Measurements from ENCODE around the gene RENBP.

RENBP gene

GRCh38 chrX:153939573-153939972 lies 4.9 kb downstream of the RENBP start:
- Histone ChIP-seq H3K36me3 (no peaks in the 10 kb centered on the region), H3K4me1 (no peaks in the 10 kb centered on the region), H3K4me3 (ENCODE audit: low read depth, low read length) (no peak overlapping the region), H3K9me3 (no peaks in the 10 kb centered on the region), H3K27me3 (no peaks in the 10 kb centered on the region)
- DNase-seq: no peak
- no peak for TF ChIP-seq CTCF (IDR thresholded peaks at IDR 0.05; ENCODE audit: low read depth, low read length)

DNA sequence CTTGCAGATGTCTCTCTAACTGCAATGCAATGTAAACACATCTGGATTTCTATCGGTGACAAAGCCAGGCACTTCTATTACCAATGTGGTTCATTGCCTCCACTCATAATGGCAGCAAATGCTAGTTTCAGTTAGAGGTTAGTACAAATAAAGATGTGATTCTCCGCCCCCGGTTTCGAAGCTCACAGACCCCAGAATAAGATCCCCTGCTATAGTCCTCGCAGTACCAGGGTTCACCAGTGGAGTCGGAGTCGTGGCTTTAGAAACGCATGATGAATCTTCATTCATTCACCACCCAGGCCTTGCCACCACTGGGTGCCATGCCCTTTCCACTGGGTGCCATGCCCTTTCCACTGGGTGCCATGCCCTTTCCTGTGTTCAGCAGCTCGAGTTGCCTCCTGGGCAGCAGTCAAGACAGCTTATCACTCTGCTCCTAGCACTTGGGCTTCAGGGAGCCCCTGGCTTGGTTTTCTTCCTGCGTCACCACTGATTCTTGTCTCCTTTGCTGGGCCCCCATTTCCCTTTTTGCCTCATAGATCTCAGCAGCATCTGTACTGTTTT lies 6.1 kb downstream of the RENBP start:
- Histone ChIP-seq H3K4me3 (ENCODE audit: low read depth, low read length) (no peak overlapping the region), H3K36me3 (peaks cover under 1% of the 10 kb centered on the region), H3K9me3 (no peaks in the 10 kb centered on the region), H3K27me3 (no peaks in the 10 kb centered on the region), H3K4me1 (no peaks in the 10 kb centered on the region)
- no peak for DNase-seq
- TF ChIP-seq CTCF (IDR thresholded peaks at IDR 0.05; ENCODE audit: low read depth, low read length): no peak

DNA sequence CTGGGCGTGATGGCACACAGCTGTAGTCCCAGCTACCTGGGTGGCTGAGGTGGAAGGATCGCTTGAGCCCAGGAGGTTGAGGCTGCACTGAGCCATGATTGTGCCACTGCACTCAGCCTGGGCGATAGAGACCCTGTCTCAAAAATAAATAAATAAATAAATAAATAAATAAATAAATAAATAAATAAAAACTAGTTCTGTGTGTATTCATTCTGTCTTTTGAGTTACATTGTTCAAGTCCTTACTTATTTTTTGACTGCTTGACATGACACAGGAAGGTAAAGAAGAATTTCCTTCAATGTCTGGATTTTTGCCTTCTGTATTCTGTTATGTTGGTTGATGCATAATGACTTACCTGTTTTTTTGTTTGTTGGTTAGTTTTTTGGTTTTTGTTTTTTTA lies 7.4 kb downstream of the RENBP start:
- Histone ChIP-seq H3K27me3 (no peaks in the 10 kb centered on the region), H3K9me3 (no peaks in the 10 kb centered on the region), H3K36me3 (peaks cover 11% of the 10 kb centered on the region), H3K4me1 (no peaks in the 10 kb centered on the region), H3K4me3 (ENCODE audit: low read depth, low read length) (no peak overlapping the region)
- no peak for TF ChIP-seq CTCF (IDR thresholded peaks at IDR 0.05; ENCODE audit: low read depth, low read length)
- DNase-seq: no peak

DNA sequence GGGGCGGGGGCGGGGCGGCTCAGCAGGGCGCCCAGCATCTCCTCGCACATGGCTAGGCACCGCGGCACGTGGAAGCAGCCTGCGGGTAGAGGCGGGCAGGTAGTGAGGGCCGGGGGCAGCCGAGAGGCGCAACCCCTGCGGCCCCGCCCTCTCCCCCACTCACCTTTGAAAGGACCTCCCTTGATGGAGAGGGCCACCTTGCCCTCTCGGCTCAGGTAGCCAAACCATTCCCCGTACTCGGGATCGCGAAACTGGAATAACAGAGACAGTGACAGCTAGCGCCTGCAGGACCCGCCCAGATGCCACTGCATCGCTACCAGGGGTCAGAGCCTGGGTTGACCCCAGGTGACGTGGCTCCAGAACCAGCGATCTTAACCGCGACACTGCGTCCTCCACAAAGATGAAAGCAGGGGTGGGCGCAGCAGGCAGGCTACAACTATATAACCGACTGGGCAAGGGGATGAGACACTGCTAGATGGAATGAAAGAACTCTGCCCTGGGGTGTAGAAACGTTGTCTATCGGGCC lies 9.1 kb downstream of the RENBP start:
- H3K27me3 ChIP-seq: no peaks in the 10 kb centered on the region
- no peaks in the 10 kb centered on the region for H3K4me1 ChIP-seq
- DNase-seq: no peak
- H3K9me3 ChIP-seq: no peaks in the 10 kb centered on the region
- H3K4me3 ChIP-seq (ENCODE audit: low read depth, low read length): peak overlapping the region; percentile 42
- peaks cover 26% of the 10 kb centered on the region for H3K36me3 ChIP-seq
- no peak for TF ChIP-seq CTCF (IDR thresholded peaks at IDR 0.05; ENCODE audit: low read depth, low read length)

- Histone ChIP-seq H3K27me3 (no peaks in the 10 kb centered on the region), H3K36me3 (peaks cover 26% of the 10 kb centered on the region), H3K9me3 (no peaks in the 10 kb centered on the region), H3K4me3 (ENCODE audit: low read depth, low read length) (peak within 1 kb of the TSS; percentile 75), H3K4me1 (no peaks in the 10 kb centered on the region)
- peak; percentile 84 for DNase-seq
- no peak for TF ChIP-seq CTCF (IDR thresholded peaks at IDR 0.05; ENCODE audit: low read depth, low read length)
Measured at GRCh38 chrX:153934762-153935325, 9.6 kb downstream of the RENBP start, which contains the start of gene NAA10. NAA10 (minus strand) TSS chrX:153935037; CDS start chrX:153934904, 133 bp downstream.

DNA sequence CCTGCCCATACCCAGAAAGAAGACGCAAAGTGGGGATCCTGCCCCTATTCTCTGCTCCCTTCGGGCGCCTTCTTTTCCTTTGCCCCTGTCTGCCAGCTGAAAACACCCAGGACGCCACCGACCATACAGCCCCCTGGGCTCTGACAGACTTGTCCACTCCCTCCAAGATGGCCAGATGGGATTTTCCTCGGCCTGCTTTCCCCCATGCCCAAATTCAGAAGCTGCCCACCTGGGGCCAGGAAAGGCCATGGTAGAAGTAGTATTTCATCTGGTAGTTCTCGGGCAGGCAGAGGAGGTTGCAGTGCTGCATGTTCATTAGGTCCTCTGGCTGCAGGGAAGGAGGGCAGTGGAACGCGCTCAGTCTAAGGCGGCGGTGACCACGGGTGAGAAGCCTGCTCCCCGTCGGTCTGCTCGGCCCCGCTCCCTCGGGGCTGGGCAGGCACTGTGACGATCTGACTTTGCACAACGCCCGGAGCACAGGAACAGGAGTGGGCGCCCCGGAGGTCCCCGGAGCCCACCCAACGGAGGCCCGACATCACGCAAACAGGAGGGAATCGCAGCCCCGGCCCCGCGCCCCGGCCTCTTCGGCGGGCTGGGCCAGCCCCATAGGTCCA lies 10.2 kb downstream of the RENBP start:
- DNase-seq: no peak
- no peak for TF ChIP-seq CTCF (IDR thresholded peaks at IDR 0.05; ENCODE audit: low read depth, low read length)
- Histone ChIP-seq H3K27me3 (no peaks in the 10 kb centered on the region), H3K36me3 (peaks cover 31% of the 10 kb centered on the region), H3K4me3 (ENCODE audit: low read depth, low read length) (peak overlapping the region; percentile 75), H3K4me1 (no peaks in the 10 kb centered on the region; the same call in 1 of the 2 replicates), H3K9me3 (no peaks in the 10 kb centered on the region)
